GM19240 (cell line): Measurements from ENCODE around the gene ZIC5.

Experiments
- DNase-seq: peaks from one replicate; pipeline ENCODE4 v3.0.0; 2011; ENCODE audit warnings: low spot score; ENCODE audit not compliant: insufficient read length

Gene ZIC5

DNA sequence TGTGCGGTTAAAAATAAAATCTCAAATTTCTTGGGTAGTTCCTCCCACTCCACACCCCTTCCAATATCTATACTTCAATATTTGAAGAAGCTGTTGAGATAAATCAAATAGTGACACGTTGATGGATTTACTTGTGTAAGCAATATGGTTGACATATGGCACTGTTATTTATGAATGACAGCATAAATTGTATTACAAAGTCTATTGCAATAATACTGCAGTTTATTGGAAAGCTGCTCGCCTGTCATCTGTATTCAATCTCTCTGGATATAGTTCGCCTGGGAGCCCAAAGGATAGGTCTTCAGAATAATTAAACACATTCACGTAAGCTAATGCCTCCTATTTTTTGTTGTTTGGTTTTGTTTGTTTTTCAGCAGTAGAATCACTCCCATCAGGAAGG is 5.0 kb upstream of the ZIC5 start:
- DNase-seq = no peak

DNA sequence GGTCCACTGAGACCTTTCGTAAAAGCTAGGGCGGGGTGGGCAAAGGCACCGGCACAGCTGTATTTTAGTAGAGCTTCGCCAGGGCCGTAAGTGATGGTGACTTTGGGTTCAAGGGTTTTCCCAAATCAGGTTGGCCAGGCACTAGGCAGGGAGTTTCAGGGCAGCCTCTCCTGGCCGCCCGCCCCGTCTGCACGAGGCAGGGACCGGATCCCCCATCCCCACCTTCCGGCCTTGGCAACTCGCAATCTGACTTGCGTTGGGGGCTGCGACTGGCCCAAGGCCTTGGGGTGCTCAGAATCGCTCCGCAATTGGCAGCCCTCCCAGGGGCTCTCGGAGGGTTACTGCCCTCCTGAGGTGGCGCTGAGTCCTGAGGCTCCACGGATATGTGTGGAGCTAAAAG is 4.1 kb upstream of the ZIC5 start:
- DNase-seq = no peak

DNA sequence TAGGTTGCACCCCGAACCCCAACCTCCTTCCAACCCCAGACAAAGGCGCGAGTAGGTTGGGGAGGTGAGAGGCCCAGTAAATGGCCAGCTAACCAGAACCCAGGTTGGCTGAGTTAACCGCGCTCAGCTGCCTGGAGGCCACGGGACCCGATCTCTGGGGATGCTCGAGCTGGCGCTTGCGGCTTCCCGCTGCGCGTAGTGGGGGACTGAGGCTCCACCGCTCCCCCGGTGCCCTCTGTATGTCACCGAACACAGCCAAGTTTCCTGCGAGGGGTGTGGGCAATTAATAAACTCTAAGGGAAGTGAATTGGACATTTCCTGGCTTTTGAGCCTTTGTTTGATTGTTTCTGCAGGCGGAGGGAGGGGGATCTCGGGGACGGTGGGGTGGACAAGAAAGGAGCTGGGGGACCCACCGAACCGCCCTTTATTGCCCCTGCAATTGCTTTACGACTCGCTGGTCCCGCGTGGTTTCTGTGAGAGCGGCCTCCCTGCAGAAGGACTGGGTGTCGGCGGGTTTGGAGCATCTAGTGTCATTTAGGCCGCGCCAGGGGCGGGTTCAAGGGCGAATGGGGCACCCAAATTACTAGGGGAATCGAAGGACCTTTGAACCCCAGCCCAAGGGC is 3.5 kb upstream of the ZIC5 start:
- DNase-seq = no peak

DNA sequence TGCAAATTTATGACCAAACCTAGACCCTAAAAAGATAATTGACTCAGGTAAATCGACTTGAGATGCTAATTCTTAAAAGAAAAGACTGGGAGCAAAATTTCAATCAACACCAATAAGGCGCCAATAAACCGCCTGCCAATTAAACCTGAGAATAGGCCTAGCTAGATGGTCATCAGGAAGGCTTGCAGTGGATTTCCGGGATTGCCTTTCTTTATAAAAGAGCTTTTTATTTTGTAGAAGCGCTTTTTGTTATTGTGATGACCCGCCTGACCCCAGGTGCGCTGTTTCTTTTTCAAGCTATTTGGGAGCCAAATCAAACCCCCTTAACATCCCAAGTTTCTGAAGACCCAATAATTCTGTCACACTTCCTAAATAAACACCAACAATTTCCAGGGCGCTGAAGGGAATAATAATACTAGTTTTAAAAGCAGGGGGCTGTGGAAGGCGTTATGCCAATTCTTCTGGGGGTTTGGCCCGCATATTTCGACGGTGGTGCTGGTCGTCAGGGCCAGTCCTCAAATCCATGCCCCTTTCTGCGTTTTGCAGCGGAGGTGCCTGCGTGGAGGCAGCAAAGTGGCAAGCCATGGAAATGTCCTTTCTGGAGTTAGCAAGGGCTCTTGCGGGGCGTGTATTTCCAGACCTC is 2.9 kb upstream of the ZIC5 start:
- no peak for DNase-seq

DNA sequence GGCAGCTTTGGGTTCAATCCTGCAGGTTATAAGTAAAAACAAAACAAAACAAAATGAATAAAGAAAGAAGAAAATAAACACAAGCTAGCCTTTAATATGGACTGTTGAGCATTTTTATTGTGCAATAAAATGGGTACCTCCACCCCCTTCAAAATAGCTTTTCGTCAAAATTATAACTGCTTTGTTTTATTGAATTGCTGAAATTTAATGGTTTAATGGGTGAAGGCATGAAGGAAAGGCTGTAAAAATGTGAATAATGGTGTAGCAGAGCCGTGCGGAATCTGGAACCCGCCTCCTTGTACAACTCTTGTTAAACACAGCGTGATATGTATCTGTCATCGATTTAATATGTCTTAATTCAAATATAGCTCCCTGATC is 2.2 kb upstream of the ZIC5 start:
- no peak for DNase-seq

DNA sequence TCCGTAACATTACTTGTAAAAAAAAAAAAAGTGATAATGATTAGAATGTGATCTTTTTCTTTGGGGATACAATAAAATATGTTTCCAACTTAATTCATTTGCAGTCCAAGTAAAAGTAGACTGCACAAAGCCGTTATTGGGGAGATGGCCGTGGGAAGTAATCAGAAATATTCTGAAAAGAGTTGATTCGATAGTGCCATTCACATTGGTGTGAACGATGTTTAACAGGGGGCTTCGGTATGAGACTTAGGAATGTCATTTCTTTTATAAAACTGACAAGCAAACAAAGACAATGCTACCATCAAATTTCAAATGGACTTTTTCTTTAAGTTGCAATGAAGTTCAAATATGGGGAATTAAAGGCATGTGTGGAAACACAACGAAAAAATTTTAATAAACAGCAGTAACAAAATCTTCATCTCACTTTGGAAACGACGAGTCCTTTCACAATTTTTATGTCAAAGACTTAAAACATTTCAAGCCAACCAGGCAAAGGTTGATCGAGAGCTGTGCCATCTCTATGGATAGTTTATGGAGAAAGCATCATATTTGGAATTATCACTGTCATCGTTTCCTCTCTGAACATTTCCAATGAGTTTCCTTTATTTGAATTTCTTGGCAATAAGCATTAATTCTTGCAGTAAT is 1.7 kb upstream of the ZIC5 start:
- DNase-seq = no peak

DNA sequence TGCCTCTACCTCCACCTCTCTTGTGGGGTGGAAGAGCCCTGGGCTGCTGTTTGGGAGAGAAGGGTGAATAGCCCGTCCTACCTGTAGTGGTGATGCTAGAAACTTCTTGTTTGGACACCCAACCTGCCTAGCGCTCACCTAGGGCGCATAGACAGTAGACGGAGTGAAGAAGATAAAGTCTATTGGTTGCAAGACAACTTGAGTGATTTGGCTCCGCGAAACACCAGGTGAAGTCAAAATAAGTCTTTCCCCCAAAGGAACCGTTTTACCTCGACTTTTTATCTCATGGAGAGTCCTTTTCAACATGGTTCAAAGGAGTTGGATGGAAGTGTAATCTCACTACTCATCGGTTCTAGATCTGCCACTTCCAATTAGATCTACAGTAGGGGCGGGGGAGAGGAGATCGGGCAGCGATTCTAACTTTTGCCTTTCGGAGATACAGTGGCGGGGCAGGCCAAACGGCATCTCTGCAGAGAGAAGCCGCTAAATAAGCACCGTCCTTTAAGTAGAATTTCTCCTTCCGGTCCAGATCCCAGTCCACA is 694 bp upstream of the ZIC5 start:
- no peak for DNase-seq

DNA sequence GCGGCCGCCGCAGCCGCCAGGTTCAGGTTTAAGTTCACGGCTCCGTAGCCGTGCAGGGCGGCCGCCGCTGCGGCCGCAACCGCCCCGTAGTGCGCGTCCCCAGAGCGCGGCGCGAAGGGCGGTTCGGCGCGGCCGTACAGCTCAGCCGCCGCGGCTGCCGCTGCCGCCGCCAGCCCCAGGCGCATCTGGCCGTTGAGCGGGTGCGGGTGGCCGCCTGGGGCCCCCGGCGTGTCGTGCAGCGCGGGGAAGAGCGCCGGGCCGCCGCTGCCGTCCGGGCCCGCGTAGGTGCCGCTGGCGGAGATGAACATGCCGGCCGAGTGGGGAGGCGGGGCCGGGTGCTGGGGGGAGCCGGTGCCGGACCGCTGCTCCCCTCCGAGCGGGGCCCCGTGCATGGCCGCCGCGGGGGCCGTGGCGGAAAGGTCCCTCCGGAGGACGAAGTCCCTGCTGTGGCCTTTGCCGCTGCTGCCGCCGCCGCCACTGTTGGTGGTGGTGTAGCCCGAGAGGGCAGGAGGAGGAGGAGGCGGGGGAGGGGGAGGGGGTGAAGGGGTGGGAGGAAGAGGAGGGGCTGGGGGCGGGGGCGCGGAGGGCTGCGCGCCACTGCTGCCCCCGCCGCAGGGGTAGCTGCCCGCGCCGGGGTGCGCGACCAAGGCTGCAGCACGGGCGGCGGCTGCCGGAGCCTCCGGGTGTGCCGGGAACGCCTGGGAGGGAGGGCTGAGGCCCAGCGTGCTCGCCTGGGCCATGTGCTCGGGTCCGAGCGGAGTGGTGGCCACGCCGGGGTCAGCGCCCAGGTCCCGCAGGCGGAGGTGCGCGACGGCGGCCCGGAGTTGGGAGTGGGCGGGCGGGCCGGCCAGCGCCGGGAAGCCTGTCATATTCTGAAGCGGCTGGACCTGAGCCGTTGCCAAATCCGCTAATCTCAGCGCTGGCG is 654 bp downstream of the ZIC5 start:
- no peak for DNase-seq

DNA sequence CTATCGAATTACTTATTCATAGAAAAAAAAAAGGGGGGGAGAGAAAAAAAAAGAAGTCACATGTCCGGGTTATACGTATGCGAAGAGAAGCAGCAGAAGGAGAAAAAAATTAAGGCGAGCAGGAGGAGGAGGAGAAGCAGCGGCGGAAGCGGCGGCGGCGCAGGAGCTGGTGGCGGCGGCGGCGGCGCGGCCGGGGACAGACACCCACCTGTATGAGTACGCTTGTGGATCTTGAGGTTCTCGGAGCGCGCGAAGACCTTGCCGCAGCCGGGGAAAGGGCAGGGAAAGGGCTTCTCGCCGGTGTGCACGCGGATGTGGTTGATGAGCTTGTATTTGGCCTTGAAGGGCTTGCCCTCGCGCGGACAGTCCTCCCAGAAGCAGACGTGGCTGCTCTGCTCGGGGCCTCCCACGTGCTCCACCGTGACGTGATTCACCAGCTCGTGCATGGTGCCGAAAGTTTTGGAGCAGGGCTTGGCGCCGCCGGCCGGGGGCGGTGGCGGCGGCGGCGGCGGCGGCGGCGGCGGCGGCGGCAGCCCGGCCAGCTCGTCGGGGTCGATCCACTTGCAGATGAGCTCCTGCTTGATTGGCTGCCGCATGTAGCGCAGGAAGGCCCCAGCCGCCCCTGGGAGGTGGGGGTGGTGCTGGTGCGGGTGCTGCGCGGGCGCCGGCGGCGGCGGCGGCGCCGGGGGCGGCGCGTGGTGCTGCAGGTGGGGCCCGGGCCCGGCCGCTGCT is 1.5 kb downstream of the ZIC5 start:
- no peak for DNase-seq

DNA sequence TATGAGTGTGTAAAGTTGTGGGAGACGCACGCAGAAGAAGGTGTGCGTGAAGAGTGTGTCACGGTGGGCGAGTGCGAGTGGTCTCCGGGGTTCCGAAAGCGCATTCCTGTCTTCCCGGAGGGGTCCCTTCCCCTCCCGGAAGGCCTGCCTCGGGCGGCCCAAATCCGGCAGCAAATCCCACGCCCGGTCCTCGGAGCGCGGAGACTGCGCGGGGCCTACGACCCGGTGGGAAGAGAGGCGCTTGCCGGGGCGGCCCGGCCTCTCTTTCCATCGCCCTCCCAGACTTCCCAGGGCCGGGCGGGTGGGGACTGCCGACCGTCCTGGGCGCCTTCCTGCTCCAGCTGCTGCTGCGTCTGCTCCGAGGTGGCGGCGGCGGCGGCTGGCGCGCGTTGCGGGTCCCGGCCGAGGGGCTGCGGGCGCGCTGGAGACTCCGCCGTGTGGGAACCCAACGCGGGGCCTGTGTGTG is 2.1 kb downstream of the ZIC5 start:
- no peak for DNase-seq

DNA sequence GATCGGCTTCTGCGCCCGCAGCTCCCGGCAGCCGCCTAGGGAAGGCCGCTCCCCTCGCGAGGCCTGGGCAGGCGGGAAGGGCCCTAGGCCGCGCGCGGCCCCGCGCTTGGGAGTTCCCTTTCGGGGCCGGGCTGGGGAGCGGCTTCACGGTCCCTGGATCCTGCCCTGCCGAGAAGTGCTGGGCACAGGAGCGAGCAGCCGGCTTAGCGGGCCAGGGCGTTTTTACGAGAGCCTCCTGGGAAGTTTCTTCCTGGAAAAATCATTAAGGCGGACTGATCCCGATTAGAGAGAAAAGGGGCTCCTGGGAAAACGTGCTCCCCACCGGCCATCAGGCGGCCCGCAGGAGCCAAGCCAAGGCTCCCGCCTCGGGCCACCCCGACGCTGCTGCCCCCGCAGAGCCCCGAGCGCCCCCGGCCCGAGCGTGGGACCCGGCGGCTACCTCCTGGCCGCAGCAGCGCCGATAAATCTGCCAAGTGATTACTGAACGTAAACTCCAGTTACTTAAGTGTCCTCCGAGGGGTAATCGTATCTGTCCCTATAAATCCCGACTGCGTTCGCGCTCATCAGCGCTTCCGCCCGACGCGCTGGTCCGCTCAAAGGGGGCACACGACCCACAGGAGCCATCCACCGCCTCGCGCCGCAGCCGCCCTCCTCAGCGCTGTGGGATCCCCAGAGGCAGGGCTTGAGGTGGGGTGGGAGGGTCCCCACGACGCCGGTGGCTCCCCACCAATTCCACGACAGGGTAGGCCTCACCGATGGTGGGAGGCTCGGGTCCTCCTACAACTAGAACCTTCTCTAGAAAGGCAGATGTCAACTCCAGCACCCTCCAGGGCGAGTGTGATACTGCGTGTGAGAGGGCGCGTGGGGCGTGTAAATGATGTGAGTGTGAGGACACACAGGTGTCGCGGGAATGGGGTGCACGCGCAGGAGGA is 2.8 kb downstream of the ZIC5 start:
- DNase-seq = no peak

DNA sequence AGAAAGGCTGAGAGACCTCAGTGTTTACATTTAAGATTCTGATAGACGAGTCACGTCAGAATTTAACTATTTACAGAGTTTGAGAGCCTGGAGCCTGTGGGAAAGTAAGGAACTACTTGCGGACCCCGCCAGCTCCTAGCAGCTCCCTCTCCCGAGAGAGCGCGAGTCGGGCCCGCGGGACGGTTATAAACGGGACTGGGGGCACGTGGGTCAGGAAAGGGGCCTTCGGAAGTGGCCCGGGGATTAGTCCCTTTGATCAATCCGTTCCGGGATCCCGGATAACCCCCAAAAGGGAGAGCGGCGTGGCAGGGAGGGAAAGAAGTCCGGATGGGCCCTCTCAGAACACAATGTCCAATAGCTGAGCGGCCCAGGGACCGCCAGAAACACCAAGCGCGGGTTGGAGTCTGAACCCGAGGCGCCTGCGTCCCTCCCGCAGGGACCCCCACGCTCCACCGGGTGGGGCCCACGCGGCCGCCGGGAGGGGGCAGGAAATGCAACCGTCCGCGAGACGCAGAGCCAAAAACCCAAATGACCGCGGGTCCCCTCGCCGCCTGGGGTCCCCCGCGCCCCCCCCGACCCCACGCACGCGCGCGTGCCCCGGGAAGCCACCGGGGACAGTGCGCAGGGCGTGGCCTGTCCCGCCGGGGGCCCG is 3.6 kb downstream of the ZIC5 start:
- no peak for DNase-seq

DNA sequence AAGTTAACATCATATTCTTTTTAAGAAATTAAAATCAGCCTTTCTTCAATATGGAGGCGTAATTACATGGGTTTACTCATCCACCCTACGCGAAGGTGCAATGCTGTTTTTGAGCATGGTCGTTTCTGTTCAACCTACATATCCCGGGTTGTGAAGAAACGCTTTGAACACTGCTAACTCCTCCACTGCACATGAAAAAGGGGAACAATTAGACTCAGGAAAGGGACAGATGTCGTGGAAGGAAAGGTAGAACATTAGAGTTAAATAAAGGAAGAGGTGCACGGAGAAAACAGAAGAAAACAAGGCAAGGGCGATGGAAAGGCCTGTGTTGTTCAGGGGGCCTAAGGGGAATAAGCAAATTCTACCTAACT is 4.1 kb downstream of the ZIC5 start:
- DNase-seq = no peak

DNA sequence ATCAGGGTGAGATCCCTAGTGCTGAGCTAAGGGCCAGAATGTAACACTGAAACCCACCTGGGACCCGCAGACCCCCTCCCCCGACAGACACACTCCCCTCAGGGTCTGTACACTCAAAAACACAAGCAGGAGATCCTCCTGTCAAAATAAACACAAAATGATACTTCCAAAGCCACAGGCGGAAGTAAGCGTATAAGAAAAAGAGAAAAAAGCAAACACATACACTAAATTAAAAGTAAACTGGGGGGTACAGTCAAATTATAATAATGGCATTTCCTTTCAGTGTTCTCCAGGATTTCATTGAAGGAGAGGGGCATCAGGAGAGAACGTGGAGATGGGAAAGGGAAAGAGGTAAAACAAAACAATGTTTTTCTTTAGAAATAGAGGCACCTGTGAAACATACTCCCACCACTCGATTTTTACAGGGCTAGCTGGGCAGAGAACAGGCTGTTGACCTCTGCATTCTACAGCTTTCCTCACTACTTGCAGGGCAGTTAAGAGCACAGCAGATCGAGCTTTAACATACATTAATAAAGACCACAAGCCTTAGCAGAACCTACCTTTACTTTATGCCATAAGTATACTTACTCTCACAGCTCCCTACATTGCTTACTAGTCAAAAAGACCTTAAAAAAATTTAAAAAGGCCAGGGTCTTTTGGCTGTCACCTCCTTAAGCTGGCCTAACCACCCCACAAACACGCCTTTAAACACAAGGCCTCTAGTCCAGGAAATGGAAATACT is 5.3 kb downstream of the ZIC5 start:
- DNase-seq = no peak

DNA sequence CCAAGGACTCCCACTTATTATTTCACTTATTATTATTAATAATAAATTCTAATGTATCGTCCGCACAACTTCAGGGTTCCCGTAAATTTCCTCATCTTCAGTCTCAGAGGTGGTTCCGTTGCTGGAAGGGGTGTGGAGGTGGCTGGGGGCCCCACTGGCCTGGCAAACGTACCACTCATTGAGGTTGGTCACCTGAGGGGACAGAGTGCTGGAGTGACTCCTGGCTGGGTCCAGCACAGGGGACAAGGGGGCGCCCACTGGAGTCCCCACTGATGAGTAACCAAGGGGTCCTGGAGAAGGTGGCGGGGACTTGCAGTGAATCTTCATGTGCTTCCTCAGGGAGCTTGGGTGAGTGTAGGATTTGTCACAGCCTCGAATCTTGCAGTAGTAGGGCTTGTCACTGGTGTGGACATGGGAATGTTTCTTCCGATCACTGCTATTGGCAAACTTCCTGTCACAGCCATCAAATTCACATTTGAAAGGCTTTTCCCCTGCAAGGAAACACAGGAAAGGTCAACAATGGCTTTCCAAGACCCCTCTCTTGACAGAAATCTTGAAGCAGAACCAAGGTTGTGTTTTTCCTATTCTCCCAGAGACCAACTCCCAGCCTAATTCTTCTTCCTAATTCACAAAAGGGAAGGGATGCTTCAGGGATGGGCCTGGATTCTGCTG is 6.1 kb downstream of the ZIC5 start:
- no peak for DNase-seq

DNA sequence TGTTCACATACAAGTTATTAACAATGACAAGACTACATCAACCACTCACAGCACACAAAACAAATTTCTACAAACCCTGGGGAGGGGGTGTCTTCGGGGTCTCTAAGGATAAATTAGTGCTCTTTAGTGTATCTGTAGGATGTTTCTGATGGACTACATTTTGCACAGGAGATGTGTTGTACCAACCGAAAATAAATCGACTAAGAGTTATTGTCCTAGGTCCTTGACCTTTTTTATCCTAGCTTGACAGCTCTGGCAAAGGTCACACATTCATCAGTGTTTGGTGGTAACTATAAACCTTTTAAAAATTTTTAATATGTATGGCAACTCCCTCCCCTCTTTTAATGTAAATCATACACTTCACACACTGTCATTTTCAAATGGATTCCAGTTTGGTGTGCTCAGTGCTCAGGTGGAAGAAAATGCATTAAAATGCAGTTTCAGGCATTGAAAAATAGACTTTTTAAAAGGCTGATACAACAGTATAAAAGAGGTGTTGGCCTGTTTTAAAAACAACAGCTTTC is 7.7 kb downstream of the ZIC5 start:
- DNase-seq = no peak

DNA sequence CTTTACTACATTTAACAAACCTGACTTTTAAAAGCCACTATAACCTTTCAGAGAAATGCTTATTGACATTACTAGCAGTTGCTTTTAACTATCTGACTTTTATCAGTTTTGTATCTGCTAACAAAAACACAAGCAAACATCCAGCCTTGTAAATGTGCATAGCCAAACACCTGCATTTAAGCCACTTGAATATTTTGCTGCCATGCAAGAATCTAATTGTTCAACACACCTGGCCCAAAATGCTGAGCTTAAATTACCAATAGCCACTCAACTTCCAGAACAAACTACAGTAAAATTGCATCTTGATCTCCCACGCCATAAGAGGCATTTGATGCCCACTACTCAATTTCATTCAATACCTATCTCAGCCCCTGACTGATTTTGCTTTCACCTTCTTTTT is 9.3 kb downstream of the ZIC5 start:
- no peak for DNase-seq

DNA sequence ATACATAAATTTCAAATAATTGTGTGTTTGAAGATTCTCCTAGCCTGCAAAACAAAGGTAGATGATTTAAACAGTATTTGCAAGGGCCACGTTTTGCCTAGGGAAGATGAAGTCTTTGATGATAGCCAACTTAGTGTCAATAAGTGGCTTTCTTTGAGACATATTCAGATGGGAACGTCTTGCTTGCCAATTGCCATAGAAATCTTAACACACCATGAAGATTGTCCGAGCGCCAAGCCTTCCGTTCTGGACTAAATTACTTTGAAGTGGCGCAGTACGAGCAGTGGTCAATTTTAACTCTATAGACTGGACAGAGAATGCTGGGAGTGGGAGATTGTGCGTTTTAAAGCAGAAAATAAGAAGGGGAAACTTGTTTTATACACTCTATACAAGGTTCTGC is 9.9 kb downstream of the ZIC5 start:
- DNase-seq = no peak
